ENCODE measurements around the gene RPGRIP1L. TPM values are rescaled to one million over a fixed set of nuclear protein-coding genes. Genes with fewer than 3 reads are reported as not detected.

RPGRIP1L gene
- total and polyA plus RNA-seq, 2 of the 13 experiments (the other 11 are each of a cell fraction or from before 2014, with no cell fraction given) = 5.0 to 13.5 TPM

GRCh38 chr16:53743149-53743566 lies 39.5 kb upstream of the RPGRIP1L start (continued):
- peak; percentile 37 for TF ChIP-seq ARID5B (CRISPR knock-in tag; IDR thresholded peaks at IDR 0.05)
- TF ChIP-seq SRSF9 (IDR thresholded peaks at IDR 0.05; ENCODE audit: borderline replicate concordance, insufficient read depth, low read depth, low read length, poor library complexity, severe bottlenecking) = no peak
- TF ChIP-seq NCOA2 (CRISPR knock-in tag; IDR thresholded peaks at IDR 0.05) = peak; percentile 46; the same call in 1 of the 2 replicates
- TF ChIP-seq MAZ (IDR thresholded peaks at IDR 0.05; ENCODE audit: borderline replicate concordance, low read depth, low read length) = no peak
- TF ChIP-seq MAZ (CRISPR knock-in tag; IDR thresholded peaks at IDR 0.05; ENCODE audit: low read depth) = no peak
- TF ChIP-seq ATRX (CRISPR knock-in tag; IDR thresholded peaks at IDR 0.05; ENCODE audit: borderline replicate concordance) = no peak
- TF ChIP-seq STAG1 (CRISPR knock-in tag; IDR thresholded peaks at IDR 0.05) = peak; percentile 63
- TF ChIP-seq ATF7-NPFF (CRISPR knock-in tag; IDR thresholded peaks at IDR 0.05; ENCODE audit: low read depth) = no peak
- TF ChIP-seq TOE1 (CRISPR knock-in tag; IDR thresholded peaks at IDR 0.05) = no peak
- no peak for TF ChIP-seq ZNF260 (CRISPR knock-in tag; IDR thresholded peaks at IDR 0.05; ENCODE audit: borderline replicate concordance, low read depth)
- no peak for TF ChIP-seq ZNF317 (CRISPR knock-in tag; IDR thresholded peaks at IDR 0.05)
- TF ChIP-seq ZNF441 (CRISPR knock-in tag; IDR thresholded peaks at IDR 0.05; ENCODE audit: borderline replicate concordance) = no peak
- no peak for TF ChIP-seq ZNF124 (CRISPR knock-in tag; IDR thresholded peaks at IDR 0.05)
- no peak for TF ChIP-seq ZNF570 (CRISPR knock-in tag; IDR thresholded peaks at IDR 0.05; ENCODE audit: borderline replicate concordance)
- no peak for TF ChIP-seq ZNF264 (CRISPR knock-in tag; IDR thresholded peaks at IDR 0.05)
- TF ChIP-seq, protein P1, sequence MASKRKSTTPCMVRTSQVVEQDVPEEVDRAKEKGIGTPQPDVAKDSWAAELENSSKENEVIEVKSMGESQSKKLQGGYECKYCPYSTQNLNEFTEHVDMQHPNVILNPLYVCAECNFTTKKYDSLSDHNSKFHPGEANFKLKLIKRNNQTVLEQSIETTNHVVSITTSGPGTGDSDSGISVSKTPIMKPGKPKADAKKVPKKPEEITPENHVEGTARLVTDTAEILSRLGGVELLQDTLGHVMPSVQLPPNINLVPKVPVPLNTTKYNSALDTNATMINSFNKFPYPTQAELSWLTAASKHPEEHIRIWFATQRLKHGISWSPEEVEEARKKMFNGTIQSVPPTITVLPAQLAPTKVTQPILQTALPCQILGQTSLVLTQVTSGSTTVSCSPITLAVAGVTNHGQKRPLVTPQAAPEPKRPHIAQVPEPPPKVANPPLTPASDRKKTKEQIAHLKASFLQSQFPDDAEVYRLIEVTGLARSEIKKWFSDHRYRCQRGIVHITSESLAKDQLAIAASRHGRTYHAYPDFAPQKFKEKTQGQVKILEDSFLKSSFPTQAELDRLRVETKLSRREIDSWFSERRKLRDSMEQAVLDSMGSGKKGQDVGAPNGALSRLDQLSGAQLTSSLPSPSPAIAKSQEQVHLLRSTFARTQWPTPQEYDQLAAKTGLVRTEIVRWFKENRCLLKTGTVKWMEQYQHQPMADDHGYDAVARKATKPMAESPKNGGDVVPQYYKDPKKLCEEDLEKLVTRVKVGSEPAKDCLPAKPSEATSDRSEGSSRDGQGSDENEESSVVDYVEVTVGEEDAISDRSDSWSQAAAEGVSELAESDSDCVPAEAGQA (IDR thresholded peaks at IDR 0.05; ENCODE audit: low read depth) = no peak
- TF ChIP-seq, protein P1 (CRISPR knock-in tag; IDR thresholded peaks at IDR 0.05; ENCODE audit: borderline replicate concordance) = no peak
- TF ChIP-seq HHEX (CRISPR knock-in tag; IDR thresholded peaks at IDR 0.05) = no peak
- 0 out of 2 replicates have a peak, but pooled peaks have one; percentile 24 for TF ChIP-seq ERF (CRISPR knock-in tag; IDR thresholded peaks at IDR 0.05)
- TF ChIP-seq KLF16 (CRISPR knock-in tag; IDR thresholded peaks at IDR 0.05) = 0 out of 4 replicates have a peak, but pooled peaks of 1 of the 2 experiments have one; percentile 22
